Measurements from ENCODE around the gene MARCHF7. TPM values are rescaled to one million over a fixed set of nuclear protein-coding genes. Genes with fewer than 3 reads are reported as not detected.

Gene MARCHF7
- total and polyA plus RNA-seq, 2 of the 13 experiments (the other 11 are each of a cell fraction or from before 2014, with no cell fraction given) = 32.8 to 88.5 TPM

DNA sequence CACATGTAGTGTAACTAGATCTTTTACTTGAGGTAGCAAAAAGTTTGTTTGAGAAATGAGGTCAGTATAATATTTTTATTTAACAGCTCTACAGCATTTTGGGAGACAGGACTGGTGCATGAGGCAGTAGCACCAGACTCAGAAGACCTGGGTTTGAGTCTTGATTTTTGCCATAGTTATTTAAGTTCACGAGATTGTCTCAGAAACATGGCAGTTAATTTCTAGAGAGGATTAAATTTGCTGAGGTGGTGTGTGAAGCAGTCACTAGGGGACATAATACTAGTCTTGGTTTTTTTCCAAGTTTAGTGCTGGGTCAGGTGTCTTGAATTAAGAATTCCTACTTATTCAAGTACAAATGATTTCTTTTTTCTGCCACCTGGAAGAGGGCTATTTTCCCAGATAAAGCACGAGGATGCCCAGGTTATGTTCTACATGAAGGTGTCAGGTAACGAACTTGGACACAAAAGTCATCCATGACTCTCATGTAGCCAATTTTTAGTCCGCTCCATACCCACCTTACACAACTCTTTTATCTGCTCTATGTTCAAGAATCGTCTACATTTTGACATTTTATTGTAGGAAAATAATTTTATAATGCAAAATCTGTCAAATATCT, 1.4 kb downstream of the MARCHF7 start (continued):
- no peak for TF ChIP-seq ZNF749 (CRISPR knock-in tag; IDR thresholded peaks at IDR 0.05; ENCODE audit: borderline replicate concordance)
- no peak for TF ChIP-seq JUND (CRISPR knock-in tag; IDR thresholded peaks at IDR 0.05)
- no peak for TF ChIP-seq REST (IDR thresholded peaks at IDR 0.05; ENCODE audit: borderline replicate concordance in 1 of 2, low read depth in 1 of 2, low read length in 2 of 2)
- TF ChIP-seq SIN3B (IDR thresholded peaks at IDR 0.05; ENCODE audit: low read length) = 0 out of 2 replicates have a peak, but pooled peaks have one; percentile 13
- no peak for TF ChIP-seq ZNF781 (CRISPR knock-in tag; IDR thresholded peaks at IDR 0.05; ENCODE audit: borderline replicate concordance, not compliant biosample characterization)
- TF ChIP-seq DBP (CRISPR knock-in tag; IDR thresholded peaks at IDR 0.05; ENCODE audit: not compliant biosample characterization) = no peak
- TF ChIP-seq POLR2A (IDR thresholded peaks at IDR 0.05; ENCODE audit: insufficient read depth in 1 of 2, low read depth in 2 of 2, low read length in 2 of 2) = peak in 1 of 2 experiments; percentile 45; a peak in 1 of 4 replicates
- no peak for TF ChIP-seq CREB1 (IDR thresholded peaks at IDR 0.05)
- peak; percentile 10; the same call in 1 of the 2 replicates for TF ChIP-seq CREB1 (CRISPR knock-in tag; IDR thresholded peaks at IDR 0.05)
- TF ChIP-seq MAFK (conservative IDR thresholded peaks at IDR 0.05 in 1 of 2, IDR thresholded peaks at IDR 0.05 in 1 of 2; ENCODE audit: low read length in 2 of 2) = peak; percentile 34 to 55; a peak in 3 of 4 replicates
- peak; percentile 49 for TF ChIP-seq MAFF (IDR thresholded peaks at IDR 0.05; ENCODE audit: low read depth, low read length)
- TF ChIP-seq ZNF446 (CRISPR knock-in tag; IDR thresholded peaks at IDR 0.05) = no peak
- TF ChIP-seq, protein P1, sequence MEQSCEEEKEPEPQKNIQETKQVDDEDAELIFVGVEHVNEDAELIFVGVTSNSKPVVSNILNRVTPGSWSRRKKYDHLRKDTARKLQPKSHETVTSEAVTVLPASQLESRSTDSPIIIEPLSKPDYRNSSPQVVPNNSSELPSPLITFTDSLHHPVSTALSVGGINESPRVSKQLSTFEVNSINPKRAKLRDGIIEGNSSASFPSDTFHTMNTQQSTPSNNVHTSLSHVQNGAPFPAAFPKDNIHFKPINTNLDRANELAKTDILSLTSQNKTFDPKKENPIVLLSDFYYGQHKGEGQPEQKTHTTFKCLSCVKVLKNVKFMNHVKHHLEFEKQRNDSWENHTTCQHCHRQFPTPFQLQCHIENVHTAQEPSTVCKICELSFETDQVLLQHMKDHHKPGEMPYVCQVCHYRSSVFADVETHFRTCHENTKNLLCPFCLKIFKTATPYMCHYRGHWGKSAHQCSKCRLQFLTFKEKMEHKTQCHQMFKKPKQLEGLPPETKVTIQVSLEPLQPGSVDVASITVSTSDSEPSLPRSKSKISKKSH (CRISPR knock-in tag; IDR thresholded peaks at IDR 0.05; ENCODE audit: borderline replicate concordance) = no peak
- no peak for TF ChIP-seq SP2 (CRISPR knock-in tag; IDR thresholded peaks at IDR 0.05)
- no peak for TF ChIP-seq ZNF20 (CRISPR knock-in tag; IDR thresholded peaks at IDR 0.05)
